Measurements from ENCODE around the gene COL21A1.

The COL21A1 gene

DNA sequence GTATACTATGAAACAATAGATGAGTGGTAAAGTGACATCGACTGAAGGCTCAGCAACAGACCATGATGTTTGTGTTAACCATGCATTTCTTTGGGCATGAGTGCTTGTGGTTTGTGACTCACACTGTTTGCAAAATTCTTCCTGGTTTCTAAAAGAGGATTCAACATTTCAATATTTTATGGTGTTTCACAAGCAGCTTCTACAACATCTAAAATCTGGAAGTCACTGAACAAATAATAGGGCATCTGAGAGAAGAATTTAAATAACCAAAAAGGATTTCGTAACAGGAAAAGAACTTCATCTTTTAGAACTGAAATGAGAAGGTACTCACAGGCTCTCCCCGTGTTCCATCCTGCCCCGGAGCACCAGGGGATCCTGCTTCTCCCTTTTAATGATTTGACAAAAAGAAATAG, 146.2 kb downstream of the COL21A1 start:
- no peak for DNase-seq

DNA sequence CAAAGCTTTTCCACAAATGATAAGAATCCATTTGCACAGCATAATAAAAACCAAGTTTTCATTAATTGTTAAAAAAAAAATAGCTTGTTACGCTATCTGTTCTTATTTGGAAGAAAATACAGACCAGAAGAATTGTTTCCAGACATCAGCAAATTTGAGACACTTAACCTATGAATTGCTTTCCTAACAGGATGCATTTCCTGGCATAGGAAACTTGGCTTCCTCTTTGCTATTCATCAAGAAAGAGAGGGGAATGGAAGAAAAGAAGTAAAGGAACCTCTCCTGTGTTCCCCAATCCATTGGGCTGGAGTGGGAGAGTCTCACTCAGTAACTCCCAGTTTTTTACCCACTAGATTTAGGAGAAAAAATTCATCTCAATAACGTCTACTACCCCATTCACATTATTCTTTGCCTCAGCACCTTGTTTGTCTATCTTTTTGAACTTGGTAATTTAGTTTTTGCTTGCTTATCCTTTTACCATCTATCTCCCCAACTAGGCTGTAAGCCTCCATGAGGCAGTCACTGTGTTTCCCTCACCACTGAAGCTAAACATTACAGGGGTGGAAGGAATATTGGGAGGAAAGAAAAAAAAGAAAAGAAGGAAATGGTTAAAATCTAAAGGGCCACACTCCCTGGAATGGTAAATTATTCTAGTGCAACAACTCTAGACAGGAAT, 150.3 kb downstream of the COL21A1 start:
- DNase-seq = no peak

DNA sequence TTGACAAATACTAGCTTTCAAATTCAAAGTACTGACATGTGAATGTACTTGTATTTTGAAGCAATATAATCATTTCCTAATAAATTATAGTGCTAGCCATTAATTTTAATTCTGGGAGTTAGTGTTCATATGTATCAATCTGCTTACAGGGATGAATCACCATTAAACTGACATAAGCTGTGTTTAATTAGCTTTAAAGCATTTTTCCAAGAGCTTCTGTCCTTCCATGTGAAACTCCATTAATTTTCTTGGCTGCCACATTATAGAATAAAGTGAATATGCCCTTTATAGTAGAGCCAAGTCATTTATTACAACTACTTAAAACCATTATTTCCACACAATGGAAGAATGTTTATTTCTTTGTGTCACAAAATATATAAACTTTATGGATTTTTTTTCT, 150.8 kb downstream of the COL21A1 start:
- no peak for DNase-seq

DNA sequence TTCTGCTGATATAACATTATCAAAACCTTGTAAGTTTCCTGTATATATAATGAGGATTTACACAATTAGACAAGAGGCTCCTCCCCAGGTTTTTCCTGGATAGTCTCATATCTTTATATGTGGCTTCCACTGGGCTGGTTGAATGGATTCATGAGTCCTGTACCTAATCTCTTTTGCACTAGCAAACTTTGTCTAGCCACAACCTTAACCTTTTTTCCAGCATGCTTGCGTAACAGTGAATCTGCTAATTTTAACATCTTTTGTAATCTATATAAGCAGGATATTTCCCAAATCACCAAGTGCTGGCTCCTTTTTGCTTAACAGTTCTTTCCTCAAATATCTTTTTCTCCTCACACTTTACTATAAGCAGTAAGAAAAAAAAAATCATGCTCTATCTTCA, 153.6 kb downstream of the COL21A1 start:
- DNase-seq = no peak

DNA sequence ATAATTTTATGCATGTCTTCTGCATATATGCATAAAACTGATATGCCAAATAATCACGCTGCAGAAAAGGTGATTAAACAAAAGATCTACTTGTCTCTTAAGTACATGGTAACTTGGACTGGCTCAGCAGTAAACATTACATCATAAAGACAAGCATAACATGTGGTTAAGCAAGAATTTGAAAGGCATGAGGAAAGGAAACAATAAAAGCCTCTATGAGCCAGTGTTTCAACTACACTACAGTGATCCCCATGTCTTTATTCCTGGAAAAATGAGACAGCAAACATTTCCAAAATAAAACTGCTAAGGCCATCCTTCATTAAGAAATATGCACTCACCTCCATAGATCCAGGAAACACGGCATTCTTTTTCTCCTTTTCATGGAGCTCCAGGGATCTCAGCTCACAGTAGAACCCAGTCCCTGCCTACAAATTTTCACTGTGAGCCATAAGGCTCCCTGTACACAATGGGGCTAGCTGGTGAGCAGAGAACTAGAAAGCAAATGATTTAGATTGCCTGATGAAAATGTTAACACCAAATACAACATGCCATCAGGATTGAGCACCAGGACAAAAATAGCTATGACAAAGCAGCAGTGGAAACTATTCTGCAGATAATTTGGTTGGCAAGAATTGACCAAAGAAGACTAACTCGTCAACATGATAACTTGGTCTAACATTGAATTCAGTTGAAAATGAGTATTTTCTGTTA, 156.1 kb downstream of the COL21A1 start:
- no peak for DNase-seq

DNA sequence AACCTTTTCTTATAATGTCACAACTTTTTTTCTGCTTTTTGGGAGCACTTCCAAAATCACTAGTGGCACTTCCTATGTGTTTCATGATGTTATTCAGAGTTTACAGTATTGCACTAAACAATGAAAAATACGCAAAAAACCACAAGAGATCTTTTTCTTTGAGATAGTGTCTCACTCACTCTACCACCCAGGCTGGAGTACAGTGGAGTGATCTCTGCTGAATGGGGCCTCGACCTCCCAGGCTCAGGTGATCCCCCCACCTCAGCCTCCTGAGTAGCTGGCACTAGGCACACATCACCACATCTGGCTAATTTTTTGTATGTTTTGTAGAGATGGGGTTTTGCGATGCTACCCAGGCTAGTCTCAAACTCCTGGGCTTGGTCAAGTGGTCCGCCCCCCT, 158.7 kb downstream of the COL21A1 start:
- DNase-seq = no peak

DNA sequence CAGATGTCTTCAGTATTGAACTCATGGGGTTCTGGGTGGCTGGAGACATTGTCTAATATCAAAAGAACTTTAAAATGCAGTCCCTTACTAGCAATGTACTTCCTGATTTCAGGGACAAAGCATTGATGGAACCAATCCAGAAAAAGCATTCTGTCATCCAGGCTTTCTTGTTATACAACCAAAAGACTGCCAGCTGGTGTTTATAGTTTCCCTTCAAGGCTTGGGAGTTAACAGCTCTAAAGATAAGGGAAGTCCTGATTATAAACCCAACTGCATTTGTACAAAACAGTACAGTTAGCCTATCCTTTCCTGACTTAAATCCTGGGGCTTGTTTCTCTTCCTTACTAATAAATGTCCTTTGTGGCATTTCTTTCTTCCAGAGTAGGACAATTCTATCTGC, 160.0 kb downstream of the COL21A1 start:
- no peak for DNase-seq

DNA sequence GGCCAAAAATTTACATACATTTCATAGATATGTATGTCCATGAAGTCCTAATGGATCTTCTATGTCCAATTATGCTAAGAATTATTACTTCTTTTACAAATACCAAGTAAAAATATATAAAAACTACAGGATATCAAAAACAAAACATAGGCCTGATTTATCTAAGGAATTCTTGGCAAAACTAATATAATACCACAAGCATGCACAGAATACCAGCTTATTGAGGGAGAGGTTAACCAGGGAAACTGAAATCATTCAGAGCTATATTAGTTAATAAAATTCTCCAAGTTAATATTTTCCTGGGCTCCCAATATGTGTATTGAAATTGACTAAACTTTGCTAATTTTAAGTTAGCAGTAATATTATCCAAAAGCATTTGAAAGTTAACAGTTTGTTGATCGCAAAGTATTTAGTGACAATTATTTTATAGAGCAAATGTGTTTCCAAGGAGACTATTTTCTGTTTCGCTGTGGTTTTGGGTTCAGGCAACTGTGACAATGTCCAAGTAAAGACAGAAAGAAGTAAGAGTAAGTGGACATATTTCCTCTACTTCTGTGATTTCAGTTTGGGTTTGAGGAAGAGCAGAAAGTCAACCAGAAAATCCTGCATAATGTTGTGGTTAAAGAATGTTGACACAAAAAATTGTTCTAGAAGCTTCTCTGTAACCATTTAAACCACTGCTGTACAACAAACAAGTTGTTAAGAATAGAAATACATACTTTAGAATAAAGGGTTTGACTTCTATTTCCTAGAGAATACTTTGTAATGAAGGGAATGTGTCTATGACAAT, 167.4 kb downstream of the COL21A1 start:
- no peak for DNase-seq

DNA sequence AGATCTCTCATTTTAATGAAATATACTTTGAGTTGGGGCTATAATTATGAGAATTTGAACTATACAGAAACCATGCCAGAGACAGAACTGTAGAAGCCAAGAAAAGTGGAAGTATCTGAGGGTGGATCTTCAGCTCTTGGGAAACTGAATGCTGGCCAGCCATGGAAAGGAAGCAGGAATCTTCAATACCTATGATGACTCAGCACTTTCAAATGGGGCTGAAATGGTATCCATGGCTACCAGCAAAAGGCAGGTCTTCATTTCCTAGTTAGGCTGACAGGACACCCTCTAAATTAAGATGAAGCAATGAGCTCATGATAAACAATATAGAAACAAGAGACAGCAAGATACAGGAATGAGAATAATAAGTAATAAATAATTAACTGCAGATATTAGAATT, 171.3 kb downstream of the COL21A1 start:
- DNase-seq = no peak

DNA sequence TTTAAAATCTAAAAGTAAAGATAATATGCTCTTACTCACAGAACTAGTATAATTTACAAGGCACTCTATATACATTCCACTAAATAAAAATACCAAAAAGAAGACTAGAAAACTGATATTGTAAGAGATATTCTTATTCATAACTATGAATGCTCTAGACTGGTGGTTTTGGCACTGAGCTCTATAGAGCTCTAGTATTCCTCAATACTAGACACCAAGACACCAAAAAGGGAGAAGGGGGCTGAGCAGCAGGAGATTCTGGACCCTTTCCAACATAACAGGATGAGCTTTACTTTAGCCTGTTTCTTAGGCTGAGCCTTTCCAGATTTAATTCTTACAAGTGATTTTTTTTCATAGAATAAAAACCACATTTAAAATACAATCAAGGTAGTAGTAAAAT, 173.6 kb downstream of the COL21A1 start:
- no peak for DNase-seq

DNA sequence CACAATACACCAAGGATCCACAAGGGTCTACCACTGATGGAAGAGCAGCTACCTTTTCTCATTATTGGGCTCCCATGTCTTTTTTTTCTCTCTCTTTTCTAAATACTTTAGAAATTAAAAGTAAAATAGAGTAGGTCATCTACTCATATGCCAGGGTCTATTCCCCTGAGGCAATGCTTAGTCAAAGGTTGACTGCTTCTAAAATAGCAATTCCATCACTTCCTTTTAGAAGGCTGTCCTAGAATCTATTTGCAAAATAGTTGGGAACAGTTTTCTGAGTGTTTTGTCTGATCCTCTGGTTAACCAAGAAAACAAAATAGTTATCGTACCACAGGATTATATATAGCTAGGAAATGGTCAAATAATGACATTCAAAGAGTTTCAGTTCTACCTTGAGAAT, 174.1 kb downstream of the COL21A1 start:
- DNase-seq = no peak

DNA sequence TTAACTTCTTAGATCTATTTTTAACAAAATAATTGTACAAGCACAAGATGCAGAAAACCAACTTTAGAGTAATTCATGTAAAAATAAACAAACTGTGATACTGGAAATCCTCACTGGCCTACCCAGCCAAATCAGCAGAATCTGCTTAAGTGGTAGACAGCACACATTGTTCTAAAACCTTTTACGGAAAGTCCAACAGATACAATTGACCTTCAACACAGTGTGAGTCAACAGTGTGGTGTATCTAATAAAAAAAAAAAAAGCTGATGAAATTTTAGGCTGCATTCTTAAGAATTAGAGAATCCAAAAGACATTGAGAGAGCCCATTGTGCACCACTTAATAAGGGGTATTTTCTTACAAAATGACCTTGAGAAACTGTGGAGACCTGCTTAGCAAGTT, 174.5 kb downstream of the COL21A1 start:
- DNase-seq = no peak

DNA sequence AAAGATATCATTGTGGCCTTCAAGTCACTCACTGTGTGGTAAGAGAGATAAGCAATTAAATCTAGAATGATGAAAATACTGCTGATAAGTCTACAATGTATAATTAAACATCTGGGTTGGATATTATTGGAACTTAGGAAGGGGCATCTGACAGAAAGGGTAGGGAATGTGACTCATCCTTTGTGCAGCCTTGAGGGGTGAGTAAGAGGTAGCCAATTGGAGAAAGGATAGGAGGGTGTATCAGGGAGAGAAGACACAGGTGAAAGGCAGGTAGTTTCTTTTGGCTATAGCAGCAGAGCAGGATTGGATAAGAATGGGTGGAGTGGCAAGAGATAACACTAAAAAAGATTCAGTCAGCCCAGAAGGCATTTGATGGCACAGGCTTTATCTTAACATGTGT, 182.0 kb downstream of the COL21A1 start:
- no peak for DNase-seq

DNA sequence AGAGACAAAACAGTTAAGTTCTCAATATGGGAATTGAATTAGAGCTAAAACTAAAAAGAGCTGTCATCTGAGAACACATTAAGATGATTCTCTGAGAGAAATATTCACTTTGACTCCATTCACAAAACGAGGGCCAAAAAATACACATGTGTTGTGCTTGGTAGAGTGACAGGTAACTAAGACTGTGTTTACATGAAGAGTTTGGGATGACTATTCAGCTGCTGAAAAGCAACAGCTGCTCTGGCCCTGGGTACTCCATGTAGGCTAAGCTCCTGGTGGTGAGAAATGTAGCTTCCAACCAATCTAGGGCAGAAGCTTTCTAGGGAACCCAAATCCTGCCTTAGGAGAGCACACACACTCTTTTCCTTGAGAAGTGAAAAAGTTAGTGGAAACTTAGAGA, 184.5 kb downstream of the COL21A1 start:
- DNase-seq = no peak

DNA sequence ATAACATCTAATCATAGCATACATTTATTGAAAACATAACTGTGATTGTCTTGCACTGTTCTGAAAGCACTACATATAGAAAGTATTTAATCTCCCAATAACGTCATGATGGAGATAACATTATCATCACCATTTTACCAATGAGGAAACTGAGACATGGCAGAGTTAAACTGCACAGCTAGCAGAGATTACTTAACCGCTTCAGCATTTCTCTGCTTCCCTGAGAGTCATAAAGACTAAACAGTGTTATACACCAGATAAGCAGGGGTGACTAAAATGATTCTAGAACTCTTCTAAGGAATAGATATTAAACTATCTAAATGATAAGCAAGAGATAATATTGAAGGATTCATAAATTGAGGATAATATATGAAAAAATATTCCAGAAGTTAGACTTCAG, 188.7 kb downstream of the COL21A1 start:
- DNase-seq = no peak

DNA sequence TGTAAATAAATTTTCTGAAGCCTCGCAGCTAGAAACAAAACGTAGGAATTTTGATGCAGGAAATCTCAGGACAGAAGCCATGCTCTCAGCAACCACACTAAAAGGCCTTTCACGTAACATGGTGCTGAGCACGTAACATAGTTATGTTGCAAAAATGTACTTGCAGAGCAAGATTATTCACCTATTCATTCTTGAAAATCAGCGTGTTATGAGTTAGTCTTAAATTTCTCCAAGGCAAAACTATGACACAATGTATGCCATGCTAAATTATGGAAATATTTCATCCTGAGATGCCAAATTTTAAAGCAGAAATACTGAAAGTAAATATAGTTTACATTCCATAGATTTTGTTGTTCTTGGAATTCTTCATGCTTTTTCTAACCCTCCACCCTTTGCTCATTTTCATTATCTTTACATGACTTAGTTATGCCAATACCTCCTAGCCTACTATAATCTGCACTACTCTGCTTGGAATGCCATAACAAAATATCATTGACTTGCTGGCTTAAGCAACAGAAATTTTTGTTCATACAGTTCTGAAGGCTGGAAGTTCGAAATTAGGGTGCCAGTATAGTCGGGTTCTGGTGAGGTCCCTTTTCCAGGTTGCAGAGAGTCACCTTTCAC, 192.2 kb downstream of the COL21A1 start:
- no peak for DNase-seq

DNA sequence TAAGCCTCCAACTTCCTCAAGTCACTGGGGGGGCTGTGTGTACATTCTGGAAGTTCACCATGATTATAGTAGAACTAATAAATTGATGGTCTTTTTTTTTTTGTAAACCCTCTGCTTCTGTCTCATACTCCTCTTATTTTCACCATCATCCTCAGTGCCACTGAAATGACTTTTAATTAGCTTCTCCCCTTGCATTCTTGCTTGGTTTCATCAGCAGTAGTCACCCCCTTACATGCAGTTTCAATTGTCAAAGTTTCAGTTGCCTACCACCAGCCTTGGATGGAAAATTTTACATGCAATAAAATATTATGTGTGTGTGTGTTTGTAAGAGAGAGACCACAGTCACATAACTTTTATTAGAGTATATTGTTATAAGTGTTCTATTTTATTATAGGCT, 196.2 kb downstream of the COL21A1 start:
- DNase-seq = no peak

DNA sequence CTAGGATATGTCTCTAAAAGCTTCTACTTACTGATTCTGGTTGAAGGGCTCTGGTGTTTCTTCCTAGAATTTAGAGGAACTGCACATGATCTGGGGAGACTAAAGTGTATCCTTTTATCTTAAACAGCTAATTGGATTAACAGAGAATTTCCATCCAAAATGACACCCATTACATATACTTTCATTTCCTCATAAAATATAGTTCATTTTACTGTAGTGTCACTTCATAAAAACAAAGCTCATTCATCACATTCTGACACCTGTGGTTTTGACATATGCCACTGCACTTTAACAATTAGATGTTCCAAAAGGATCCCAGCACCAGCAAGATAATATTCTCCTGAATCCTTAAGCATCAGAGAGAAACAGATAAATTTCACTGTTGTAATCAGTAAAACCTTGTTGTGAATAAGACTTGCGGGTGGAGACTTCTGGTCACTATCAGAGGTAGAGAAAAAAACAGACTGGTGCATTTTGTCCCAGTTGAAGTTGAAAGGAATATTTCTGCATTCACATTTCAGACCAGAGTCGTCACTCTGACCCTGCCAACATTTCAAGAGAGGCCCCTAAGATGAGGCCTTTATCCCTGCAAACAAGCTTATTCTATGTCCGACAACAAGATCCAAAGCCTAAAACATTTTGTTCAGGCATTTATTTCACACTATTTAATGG, 196.7 kb downstream of the COL21A1 start:
- DNase-seq = no peak

DNA sequence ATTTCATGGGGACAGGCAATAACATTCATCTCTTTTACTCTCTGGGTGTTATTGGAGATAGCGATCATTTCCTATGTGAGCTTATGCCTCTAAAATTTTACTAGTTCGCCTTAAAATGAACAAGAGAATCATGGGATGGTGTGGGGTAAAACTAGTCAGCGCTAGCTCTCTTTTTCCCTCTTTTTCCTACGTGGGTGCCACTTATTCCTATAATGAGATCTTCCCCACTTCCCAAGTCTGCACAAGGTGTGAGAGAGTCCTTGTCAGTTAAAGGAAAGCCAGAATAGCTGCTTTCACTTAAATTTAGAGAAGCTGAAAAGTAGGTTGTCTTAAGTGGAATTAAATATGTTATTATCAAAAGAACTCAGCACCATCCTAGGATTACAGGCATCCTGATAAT, 198.8 kb downstream of the COL21A1 start:
- no peak for DNase-seq

DNA sequence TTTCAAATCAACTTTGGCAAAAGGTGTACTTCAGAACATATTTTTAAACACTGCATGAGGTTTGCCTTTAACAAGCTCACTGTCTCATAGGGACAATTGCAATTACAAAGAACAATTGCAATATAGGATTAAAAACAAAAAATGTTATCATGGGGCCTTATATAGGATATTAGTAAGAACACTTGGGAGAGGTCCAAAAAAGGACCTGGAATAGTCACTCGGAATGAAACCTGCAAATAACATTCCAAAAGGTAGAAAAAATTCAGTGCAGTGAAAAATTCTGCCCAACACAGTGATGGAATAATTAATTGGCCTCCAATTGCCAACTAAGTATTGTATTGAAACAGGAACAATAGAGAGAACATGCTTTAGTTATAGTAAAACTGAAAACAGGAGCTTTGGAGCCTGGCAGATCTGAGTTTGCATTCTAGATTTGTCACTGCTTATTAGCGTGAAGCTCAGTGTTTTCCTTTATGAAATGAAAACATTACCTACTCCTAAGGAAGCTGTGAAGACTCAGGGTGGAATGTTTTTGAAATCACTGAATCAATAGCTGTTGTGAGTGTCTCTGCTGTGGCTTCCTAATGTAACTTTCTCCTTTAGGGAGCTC, 199.3 kb downstream of the COL21A1 start:
- DNase-seq = no peak

DNA sequence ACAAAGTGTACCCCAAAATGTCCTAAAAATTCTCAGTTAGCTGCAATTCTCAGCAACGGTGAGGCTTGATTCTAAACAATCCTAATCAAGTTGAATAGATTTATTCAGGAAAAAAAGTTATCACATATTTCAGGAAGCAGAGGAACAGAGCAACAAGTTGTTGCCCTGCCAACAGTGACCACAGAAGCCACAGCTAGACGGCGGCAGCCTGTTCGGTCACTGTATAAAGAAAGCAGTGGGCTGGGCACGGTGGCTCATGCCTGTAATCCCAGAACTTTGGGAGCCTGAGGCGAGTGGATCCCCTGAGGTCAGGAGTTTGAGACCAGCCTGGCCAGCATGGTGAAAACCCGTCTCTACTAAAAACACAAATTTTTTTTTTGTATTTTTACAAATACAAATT, 200.8 kb downstream of the COL21A1 start:
- no peak for DNase-seq

DNA sequence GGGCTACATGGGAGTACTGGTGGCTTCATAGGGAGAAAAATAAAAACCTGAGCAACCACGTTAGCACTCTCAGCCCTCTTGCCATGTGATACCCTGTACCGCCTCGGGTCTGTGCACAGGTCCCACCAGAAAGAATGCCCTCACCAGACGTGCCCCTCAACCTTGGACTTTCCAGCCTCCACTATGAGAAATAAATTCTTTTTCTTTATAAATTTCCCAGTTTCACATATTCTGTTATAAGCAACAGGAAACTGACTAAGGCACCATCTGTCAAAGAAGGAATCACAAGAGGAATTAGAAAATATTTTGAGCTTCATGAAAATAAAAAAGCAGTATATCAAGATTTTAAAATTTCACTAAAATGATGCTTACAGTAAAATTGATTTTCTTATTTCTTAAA, 203.6 kb downstream of the COL21A1 start:
- no peak for DNase-seq

DNA sequence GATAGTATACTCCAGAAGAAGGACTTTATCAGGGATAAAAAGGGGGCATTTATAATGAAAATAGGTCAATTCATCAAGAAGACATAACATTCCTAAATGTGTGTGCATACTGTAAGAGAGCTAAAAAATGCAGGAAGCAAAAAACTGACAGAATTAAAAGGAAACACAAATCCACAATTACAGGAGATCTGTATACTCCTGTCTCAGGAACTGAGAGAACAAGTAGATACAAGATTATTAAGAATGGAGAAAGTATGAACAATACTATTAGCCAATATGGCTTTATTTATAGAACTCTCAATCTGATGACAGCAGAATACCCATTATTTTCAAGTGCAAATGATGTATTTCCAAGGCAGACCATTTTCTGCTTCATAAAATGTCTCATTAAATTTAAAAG, 204.3 kb downstream of the COL21A1 start:
- no peak for DNase-seq

All from NCI-H2081 treated with DMSO at 0.1 percent for 48 hours (cell line).